Stimulated activated naive CD4-positive, alpha-beta T cell (primary cell): ENCODE data around the gene NSMCE4A.
"Not testable (repeated sequence)": the region's sequence is repeated elsewhere in the genome, so short reads cannot be mapped to it uniquely, and the experiment has no call there.

Source experiments
- DNase-seq, 6 experiments: peaks; one replicate each; lab custom pipeline; 2025; lab: John Stamatoyannopoulos, UW

Gene NSMCE4A

DNA sequence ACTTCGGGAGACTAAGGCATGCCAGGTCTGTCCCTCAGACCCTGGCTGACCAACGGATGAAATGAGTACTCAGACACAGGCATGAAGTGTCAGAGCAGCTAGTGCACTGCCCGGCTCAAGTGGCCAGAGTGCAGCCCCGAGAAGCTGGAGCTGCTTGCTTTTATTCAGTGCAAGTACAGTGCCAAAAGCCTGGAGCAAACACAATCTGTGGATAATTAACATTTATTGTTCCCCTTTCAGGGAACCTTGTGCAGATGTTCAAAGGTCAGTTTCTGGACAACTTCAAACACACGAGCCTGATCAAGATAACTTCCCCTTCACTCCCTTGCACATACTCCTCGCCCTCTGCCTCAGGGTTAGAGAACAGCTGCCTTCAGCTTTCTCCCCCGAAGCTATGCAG lies 39.3 kb downstream of the NSMCE4A start:
- no peak for DNase-seq

GRCh38 chr10:121930268-121931085 lies 44.5 kb downstream of the NSMCE4A start:
- DNase-seq: not testable (repeated sequence)

DNA sequence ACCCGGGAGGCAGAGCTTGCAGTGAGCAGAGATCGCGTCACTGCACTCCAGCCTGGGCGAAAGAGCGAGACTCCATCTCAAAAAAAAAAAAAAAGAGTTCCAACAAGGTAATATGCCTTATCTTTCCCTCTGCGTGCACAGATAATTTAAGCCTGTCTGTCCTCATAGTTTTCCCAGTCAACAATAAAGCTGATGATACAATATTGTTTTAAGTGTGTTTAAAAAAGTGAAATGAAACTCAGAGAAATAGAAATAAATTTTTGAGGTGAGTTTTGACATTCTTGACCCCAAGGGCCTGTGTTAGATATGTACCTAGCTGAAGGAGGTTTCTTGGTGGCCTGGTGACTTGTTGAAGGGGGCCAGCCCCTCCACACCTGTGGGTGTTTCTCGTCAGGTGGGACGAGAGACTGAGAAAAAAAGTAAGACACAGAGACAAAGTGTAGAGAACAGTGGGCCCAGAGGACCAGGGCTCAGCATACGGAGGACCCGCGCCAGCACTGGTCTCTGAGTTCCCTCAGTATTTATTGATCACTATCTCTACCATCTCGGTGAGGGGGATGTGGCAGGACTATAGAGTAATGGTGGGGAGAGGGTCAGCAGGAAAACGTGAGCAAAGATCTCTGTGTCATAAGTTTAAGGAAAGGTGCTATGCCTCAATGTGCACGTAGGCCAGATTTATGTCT lies 45.3 kb downstream of the NSMCE4A start:
- DNase-seq: not testable (repeated sequence)

DNA sequence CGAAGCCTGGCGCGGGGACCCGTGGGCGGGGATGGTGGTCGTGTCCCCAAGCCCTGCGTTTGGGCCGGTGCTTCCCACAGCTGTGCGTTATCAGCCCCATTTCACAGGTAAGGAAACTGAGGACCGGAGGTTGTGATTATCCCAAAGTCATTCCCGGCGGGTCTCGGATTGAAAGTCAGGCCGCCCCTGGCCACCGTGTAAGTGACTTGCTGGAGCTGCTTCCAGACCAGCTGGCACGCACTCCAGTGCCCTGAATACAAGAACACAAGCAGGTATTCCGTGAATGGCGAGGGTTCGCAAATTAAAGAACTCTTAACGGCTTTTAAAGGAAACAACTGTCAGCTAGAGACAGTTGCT lies 46.5 kb downstream of the NSMCE4A start:
- peak in 1 of 6 experiments; percentile 25 for DNase-seq

- peak; percentile 64 to 80 (median 76) for DNase-seq
Observed at GRCh38 chr10:121927841-121928527, 47.0 kb downstream of the NSMCE4A start, which contains the start of gene ATE1. ATE1 (minus strand) TSS chr10:121928031; CDS start chr10:121927949, 82 bp downstream.

DNA sequence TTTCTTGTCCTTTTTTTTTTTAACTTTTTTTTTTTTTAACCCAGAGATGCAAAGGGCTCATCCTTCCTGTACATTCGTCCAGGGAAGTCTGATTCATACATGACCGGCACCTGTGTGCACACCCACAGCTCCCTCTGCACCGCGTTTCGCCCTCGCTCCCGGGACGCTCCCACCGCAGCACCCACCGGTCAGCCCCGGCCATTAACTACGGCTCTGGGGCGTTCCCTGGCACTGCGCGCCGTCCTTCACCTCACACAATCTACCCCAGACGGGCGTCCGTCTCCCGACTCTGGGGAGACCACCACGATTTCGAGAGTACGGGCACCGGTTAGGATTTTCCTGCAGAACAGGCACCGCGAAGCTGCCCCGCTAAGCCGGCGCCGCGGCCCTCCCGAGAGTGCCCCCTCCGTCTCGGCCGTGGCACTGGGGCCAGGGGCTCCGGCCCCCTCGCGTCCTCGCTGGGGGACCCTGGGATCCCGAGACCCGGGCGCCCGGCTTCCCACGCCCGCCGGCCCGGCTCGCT lies 47.6 kb downstream of the NSMCE4A start:
- peak in 1 of 6 experiments; percentile 24 for DNase-seq

DNA sequence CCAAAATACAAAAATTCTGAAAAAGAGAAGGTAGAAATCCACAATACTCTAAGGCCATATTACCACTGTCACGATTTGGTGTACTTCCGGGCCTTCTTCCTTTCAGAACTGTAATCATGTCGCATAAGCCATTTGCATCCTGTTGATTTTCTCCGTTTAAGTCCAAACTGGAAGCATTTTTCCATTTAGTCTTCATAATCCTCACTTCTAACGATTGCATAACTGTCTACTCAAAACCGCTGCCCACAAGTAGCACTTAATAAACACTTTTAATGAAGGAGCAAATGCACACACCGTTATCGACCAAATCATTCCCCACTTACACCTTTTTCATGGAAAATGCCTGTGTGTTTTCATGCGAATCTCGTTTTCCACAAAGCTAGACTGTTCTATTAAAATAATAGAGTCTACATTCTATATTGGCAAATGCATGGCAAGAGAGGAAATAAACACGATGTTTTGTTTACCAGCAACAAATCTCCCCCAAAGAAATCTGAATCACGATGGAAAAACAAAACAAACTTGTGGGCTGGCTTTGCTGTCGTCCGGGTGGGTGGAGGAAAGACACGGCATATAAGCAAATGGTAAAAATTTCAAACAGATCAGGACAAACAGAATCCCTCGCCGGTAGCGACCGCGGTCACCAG lies 48.2 kb downstream of the NSMCE4A start:
- DNase-seq: peak in 3 of 6 experiments; percentile 2 to 31 (median 14)

- no peak for DNase-seq
Observed at GRCh38 chr10:121926157-121926556, 48.9 kb downstream of the NSMCE4A start.

DNA sequence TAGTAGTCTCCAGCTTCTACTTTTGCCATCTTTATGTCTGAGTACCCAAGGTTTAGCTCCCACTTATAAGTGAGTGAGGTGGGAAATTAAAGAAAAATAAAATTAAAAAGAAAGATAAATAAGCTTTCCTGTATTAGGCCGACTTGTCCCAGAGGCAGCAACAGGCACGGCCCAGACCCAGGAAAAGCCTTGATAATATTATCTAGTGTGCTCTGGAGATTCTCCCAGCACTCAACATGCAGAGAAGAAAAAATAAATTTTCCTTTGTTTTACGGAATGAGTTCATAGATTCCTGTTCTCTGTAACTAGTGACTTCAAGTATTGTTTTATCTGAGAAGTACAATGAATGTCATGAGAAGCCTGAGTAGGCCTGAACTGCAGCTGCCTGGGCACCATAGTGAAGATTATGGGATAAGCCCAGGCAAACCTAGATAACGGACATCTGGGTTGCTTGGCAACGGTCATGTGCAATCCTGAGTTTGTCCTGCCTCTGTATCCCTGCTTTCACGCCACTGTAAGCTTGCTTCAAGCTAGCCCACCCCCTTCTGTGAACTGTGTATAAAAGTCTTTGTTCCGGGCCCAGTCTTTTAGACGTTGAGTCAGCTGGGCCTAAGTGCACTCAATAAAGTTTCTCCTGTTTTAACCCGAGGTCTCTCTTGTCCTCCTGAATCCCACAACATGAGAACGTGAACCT lies 53.6 kb downstream of the NSMCE4A start:
- no peak for DNase-seq

GRCh38 chr10:121919666-121920065 lies 55.4 kb downstream of the NSMCE4A start:
- DNase-seq: no peak

- DNase-seq: not testable (repeated sequence)
Observed at GRCh38 chr10:121918800-121919199, 56.2 kb downstream of the NSMCE4A start.

GRCh38 chr10:121914661-121915060 lies 60.4 kb downstream of the NSMCE4A start:
- no peak for DNase-seq

- no peak for DNase-seq
Observed at GRCh38 chr10:121911421-121911697, 63.7 kb downstream of the NSMCE4A start.

DNA sequence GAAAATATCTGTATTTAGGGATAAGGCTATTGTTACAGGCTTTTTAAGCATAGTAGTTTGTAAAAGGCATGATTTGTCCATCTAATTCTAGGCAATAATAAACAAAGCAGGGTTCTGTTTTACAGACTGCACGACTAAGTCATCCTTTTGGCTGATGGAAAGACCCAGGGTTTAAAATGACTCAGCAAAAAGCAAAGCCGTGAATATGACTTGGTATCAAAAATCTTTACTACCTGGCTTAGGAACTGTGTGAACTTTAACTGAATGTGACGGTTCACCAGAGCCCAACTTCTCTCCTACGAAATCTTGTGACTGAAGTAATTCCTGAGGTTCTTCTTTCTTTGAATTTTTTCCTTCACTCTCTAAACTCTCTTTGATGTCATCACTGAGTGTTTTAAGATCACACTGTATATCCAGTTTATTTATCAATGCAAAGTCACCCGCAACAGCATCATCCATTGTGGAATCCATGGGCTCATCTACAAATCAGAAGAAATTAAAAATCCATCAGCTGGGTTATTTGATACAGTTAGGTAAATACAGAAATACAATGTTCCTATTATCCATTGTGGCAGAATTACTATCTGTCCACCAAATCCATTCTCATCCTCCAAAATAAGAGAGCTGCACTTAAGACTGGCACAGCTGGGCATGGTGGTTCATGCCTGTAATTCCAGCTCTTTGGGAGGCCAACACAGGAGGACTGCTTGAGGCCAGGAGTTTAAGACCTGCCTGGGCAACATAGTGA lies 64.2 kb downstream of the NSMCE4A start:
- DNase-seq: no peak
